ENCODE results near the gene DENND10.

GRCh38 chr10:119162452-119163092 lies 58.7 kb downstream of the DENND10 start:
- TF ChIP-seq, protein P1, sequence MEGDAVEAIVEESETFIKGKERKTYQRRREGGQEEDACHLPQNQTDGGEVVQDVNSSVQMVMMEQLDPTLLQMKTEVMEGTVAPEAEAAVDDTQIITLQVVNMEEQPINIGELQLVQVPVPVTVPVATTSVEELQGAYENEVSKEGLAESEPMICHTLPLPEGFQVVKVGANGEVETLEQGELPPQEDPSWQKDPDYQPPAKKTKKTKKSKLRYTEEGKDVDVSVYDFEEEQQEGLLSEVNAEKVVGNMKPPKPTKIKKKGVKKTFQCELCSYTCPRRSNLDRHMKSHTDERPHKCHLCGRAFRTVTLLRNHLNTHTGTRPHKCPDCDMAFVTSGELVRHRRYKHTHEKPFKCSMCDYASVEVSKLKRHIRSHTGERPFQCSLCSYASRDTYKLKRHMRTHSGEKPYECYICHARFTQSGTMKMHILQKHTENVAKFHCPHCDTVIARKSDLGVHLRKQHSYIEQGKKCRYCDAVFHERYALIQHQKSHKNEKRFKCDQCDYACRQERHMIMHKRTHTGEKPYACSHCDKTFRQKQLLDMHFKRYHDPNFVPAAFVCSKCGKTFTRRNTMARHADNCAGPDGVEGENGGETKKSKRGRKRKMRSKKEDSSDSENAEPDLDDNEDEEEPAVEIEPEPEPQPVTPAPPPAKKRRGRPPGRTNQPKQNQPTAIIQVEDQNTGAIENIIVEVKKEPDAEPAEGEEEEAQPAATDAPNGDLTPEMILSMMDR (IDR thresholded peaks at IDR 0.05) = no peak
- no peak for TF ChIP-seq POLR2A (IDR thresholded peaks at IDR 0.05)
